OCI-LY7 (cell line): ENCODE measurements around the gene OR10A4.
"Not testable (repeated sequence)": the region's sequence is repeated elsewhere in the genome, so short reads cannot be mapped to it uniquely, and the experiment has no call there.

ENCODE experiments used
- EZH2phosphoT487 ChIP-seq: fragments of 200-600 bp; sonication (generic); IDR thresholded peaks from 2 replicates; pipeline ENCODE4 v1.6.1; 2018; ENCODE audit warnings: low read depth, borderline replicate concordance, mild to moderate bottlenecking, mixed run types, antibody characterized with exemption, low read length, moderate library complexity, mixed read lengths
- TF ChIP-seq, protein P1 (sequence below): fragments of 200-600 bp; sonication (generic); conservative IDR thresholded peaks from 2 replicates; pipeline ENCODE4 v1.5.1; 2014; ENCODE audit warnings: mild to moderate bottlenecking, antibody characterized with exemption, low read length, moderate library complexity, mixed read lengths

DNA sequence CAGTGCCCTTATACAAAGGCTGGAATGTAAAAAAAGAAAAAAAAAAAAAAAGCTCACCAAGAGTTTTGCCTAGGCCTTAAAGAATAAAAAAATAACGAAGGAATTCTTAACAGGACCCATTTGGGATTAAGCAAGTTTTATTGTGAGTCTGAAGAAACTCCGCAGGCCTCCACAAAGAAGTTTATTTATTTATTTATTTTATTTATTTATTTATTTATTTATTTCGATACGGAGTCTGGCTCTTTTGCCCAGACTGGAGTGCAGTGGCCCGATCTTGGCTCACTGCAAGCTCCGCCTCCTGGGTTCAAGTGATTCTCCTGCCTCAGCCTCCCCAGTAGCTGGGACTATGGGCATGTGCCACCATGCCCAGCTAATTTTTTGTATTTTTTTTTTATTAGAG lies 21.6 kb upstream of the OR10A4 start:
- TF ChIP-seq, protein P1, sequence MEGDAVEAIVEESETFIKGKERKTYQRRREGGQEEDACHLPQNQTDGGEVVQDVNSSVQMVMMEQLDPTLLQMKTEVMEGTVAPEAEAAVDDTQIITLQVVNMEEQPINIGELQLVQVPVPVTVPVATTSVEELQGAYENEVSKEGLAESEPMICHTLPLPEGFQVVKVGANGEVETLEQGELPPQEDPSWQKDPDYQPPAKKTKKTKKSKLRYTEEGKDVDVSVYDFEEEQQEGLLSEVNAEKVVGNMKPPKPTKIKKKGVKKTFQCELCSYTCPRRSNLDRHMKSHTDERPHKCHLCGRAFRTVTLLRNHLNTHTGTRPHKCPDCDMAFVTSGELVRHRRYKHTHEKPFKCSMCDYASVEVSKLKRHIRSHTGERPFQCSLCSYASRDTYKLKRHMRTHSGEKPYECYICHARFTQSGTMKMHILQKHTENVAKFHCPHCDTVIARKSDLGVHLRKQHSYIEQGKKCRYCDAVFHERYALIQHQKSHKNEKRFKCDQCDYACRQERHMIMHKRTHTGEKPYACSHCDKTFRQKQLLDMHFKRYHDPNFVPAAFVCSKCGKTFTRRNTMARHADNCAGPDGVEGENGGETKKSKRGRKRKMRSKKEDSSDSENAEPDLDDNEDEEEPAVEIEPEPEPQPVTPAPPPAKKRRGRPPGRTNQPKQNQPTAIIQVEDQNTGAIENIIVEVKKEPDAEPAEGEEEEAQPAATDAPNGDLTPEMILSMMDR: not testable (repeated sequence)
- TF ChIP-seq EZH2phosphoT487: not testable (repeated sequence)
